K562 (cell line): ENCODE data around the gene VSIG10L2. TPM values are rescaled to one million over a fixed set of nuclear protein-coding genes. Genes with fewer than 3 reads are reported as not detected.
A peak's percentile ranks its signal among the peaks of the same experiment; 100 is the strongest.

Experiments
- ATAC-seq: fragments of 200-7000 bp; cut with Tn5 transposase; 3 replicates; pipeline ENCODE4 v1.9.1; 2020; ENCODE audit warnings: moderate library complexity
- BruUV-seq: library from RNA; stranded (reverse); fragments of 400-500 nt; replicated peaks from 2 replicates; lab custom pipeline; 2021; lab: Mats Ljungman, UMichigan
- CTCF ChIA-PET: fragments of 300-600 bp; formaldehyde crosslinking; extraction: SDS; loops from one replicate; lab custom pipeline; 2021; ENCODE audit warnings: low intra/inter-chr PET ratio; lab: Yijun Ruan, JAX
- POLR2A ChIA-PET: fragments of 300-600, 350-650 bp; sonication (Branson Sonifier 250); formaldehyde crosslinking; extraction: SDS; loops from one replicate; lab custom pipeline; 2021; ENCODE audit warnings: antibody characterized with exemption, inconsistent platforms; lab: Yijun Ruan, JAX
- DNase-seq, 4 experiments: peaks; one replicate each; pipeline versions ENCODE4 v3.0.0 to v3.0.0-alpha.2; 2011 to 2018; ENCODE audit warnings: low spot score in 3 of 4, mixed read lengths in 3 of 4; ENCODE audit errors: extremely low read depth in 1 of 4
- FAIRE-seq: peaks from 2 replicates; lab custom pipeline; 2011; peaks lifted over from hg19 to GRCh38; lab: Jason Lieb, UNC
- H2AFZ ChIP-seq: 2 replicates; pipeline ENCODE4 v1.6.0; 2011; ENCODE audit warnings: low read depth, low read length, control low read depth, inconsistent platforms
- H3K27ac ChIP-seq: fragments of 200-600 bp; 3 replicates; pipeline ENCODE4 v1.8.0; 2011; ENCODE audit warnings: low read depth, mild to moderate bottlenecking, control low read depth, inconsistent platforms, low read length, moderate library complexity, mixed read lengths; ENCODE audit errors: extremely low read depth
- H3K27me3 ChIP-seq, 2 experiments: fragments of 300-600 bp in 1 of 2; 2 replicates in 1 of 2; 3 replicates in 1 of 2; pipeline versions ENCODE4 v1.6.0 to v1.8.0; 2011; ENCODE audit warnings: inconsistent platforms in 2 of 2, low read length in 2 of 2, mild to moderate bottlenecking in 1 of 2, mixed read lengths in 1 of 2, moderate library complexity in 1 of 2; ENCODE audit not compliant: control insufficient read depth in 2 of 2, insufficient read depth in 2 of 2
- H3K36me3 ChIP-seq: fragments of 300-600 bp; 3 replicates; pipeline ENCODE4 v1.8.0; 2011; ENCODE audit warnings: mild to moderate bottlenecking, low read length, inconsistent platforms; ENCODE audit not compliant: control insufficient read depth, insufficient read depth
- H3K4me1 ChIP-seq, 2 experiments: fragments of 200-600 bp in 1 of 2; replicated peaks in 1 of 2; 2 replicates in 1 of 2; 3 replicates in 1 of 2; pipeline versions ENCODE4 v1.5.1 to v1.8.0; 2011; ENCODE audit warnings: inconsistent platforms in 2 of 2, low read length in 2 of 2, mild to moderate bottlenecking in 1 of 2, mixed read lengths in 1 of 2, moderate library complexity in 1 of 2; ENCODE audit not compliant: control insufficient read depth in 2 of 2, insufficient read depth in 2 of 2
- H3K4me2 ChIP-seq: 2 replicates; pipeline ENCODE4 v1.6.1; 2011; ENCODE audit warnings: low read length, control low read depth, inconsistent platforms, mixed read lengths; ENCODE audit not compliant: insufficient read depth
- H3K4me3 ChIP-seq: fragments of 200-600 bp; sonication (generic), shearing (Covaris generic); 2 replicates; pipeline ENCODE4 v1.5.1; 2016; ENCODE audit warnings: control low read depth, inconsistent platforms
- H3K79me2 ChIP-seq: fragments of 200-600 bp; 3 replicates; pipeline ENCODE4 v1.8.0; 2011; ENCODE audit warnings: low read length, inconsistent platforms; ENCODE audit not compliant: control insufficient read depth, insufficient read depth
- H3K9ac ChIP-seq, 2 experiments: 2 replicates each; pipeline versions ENCODE4 v1.6.0 to v1.6.1; 2011; ENCODE audit warnings: low read depth in 2 of 2, low read length in 2 of 2, control low read depth in 1 of 2, inconsistent platforms in 1 of 2, mild to moderate bottlenecking in 1 of 2, mixed read lengths in 1 of 2; ENCODE audit not compliant: insufficient read depth in 1 of 2
- H3K9me1 ChIP-seq: one replicate; pipeline ENCODE4 v1.6.0; 2011; ENCODE audit warnings: inconsistent platforms, mild to moderate bottlenecking, low read length, moderate library complexity; ENCODE audit not compliant: control insufficient read depth, insufficient read depth
- H3K9me3 ChIP-seq: replicated peaks from 2 replicates; pipeline ENCODE4 v1.5.1; 2011; ENCODE audit warnings: low read depth, low read length, inconsistent platforms; ENCODE audit not compliant: control insufficient read depth, insufficient read depth
- H4K20me1 ChIP-seq: replicated peaks from 2 replicates; pipeline ENCODE4 v1.6.1; 2011; ENCODE audit warnings: low read length, inconsistent platforms, mixed read lengths; ENCODE audit not compliant: control insufficient read depth, insufficient read depth
- ADNP ChIP-seq: fragments of 200-800 bp; sonication (Bioruptor generic); IDR thresholded peaks from 2 replicates; pipeline ENCODE4 v1.6.1; 2016; ENCODE audit warnings: missing genetic modification characterization, missing compliant biosample characterization
- ATF3 ChIP-seq, 2 experiments: fragments of 450-650 bp in 1 of 2; sonication (generic) in 1 of 2; formaldehyde crosslinking in 1 of 2; IDR thresholded peaks in 1 of 2; conservative IDR thresholded peaks in 1 of 2; 2 replicates each; pipeline versions ENCODE4 v1.6.1 to v1.8.1; 2016 to 2023; ENCODE audit warnings: mild to moderate bottlenecking in 2 of 2, moderate library complexity in 2 of 2, inconsistent platforms in 1 of 2, missing genetic modification reagents in 1 of 2
- CBX5 ChIP-seq: IDR thresholded peaks from 2 replicates; pipeline ENCODE4 v1.6.1; 2014; ENCODE audit warnings: low read depth, borderline replicate concordance
- ELF1 ChIP-seq: fragments of 200-800 bp; sonication (Bioruptor generic); IDR thresholded peaks from 2 replicates; pipeline ENCODE4 v1.6.1; 2016; ENCODE audit warnings: missing genetic modification characterization, missing compliant biosample characterization
- ILF3 ChIP-seq: fragments of 450-650 bp; IDR thresholded peaks from 2 replicates; pipeline ENCODE4 v1.6.1; 2018; ENCODE audit warnings: antibody characterized with exemption, mild to moderate bottlenecking, moderate library complexity, borderline replicate concordance
- NR1H2 ChIP-seq: sonication (generic); formaldehyde crosslinking; IDR thresholded peaks from 2 replicates; pipeline ENCODE4 v1.4.0; 2020; ENCODE audit warnings: mild to moderate bottlenecking, missing genetic modification reagents
- SIRT6 ChIP-seq: IDR thresholded peaks from one replicate; pipeline ENCODE4 v1.6.1; 2012; ENCODE audit warnings: low read depth, mild to moderate bottlenecking, control low read depth, inconsistent platforms, low read length, moderate library complexity
- TFAM ChIP-seq: fragments of 250-450 bp; sonication (Bioruptor Pico); conservative IDR thresholded peaks from 2 replicates; pipeline ENCODE4 v1.5.0; 2021; ENCODE audit warnings: mild to moderate bottlenecking, moderate library complexity
- ZKSCAN8 ChIP-seq: fragments of 200-800 bp; sonication (Bioruptor generic); IDR thresholded peaks from 2 replicates; pipeline ENCODE4 v1.6.1; 2016; ENCODE audit warnings: missing genetic modification characterization, missing compliant biosample characterization
- ZNF384 ChIP-seq: IDR thresholded peaks from 2 replicates; pipeline ENCODE4 v1.6.1; 2012; ENCODE audit warnings: low read depth, low read length, improper control_type of control experiment
- ZNF644 ChIP-seq: fragments of 200-800 bp; sonication (Bioruptor generic); IDR thresholded peaks from 2 replicates; pipeline ENCODE4 v1.6.1; 2016; ENCODE audit warnings: low read depth, missing genetic modification characterization, missing compliant biosample characterization
- WGBS: fragments of 100-300 bp; shearing (Covaris generic); methylation state at CpG from one replicate; pipeline ENCODE4 v1.1.6; 2016; ENCODE audit warnings: low coverage, mixed read lengths; ENCODE audit not compliant: insufficient coverage; ENCODE audit errors: missing lambda C conversion rate; 5-methylcytosine and 5-hydroxymethylcytosine counted together
- in situ Hi-C: fragments of 300-500 bp; cut with MboI; formaldehyde crosslinking; loops from 4 replicates; pipeline ENCODE4 v1.15.0; 2018; ENCODE audit warnings: inconsistent platforms, mixed read lengths
- intact Hi-C: fragments of 100-400 bp; cut with micrococcal nuclease; formaldehyde crosslinking; loops from 2 replicates; pipeline ENCODE4 v1.14.2; 2022
- polyA plus RNA-seq, 8 experiments: library from polyadenylated mRNA; depleted of rRNA in 4 of 8; stranded (reverse) in 5 of 8; unstranded in 3 of 8; fragments of >200 nt; fragmentation: Nextera tagmentation in 2 of 8; fragmentation: Illumina TruSeq in 1 of 8; extraction: Ambion mirVana in 2 of 8; extraction: Trizol in 1 of 8; gene quantifications; 2 replicates each; pipeline versions ENCODE4 v1.2.1 to v1.2.3, GENCODE V29; 2011 to 2014; ENCODE audit warnings: inconsistent platforms in 1 of 8, missing spikeins in 1 of 8
- total RNA-seq, 7 experiments: library from RNA; depleted of rRNA in 6 of 7; stranded (reverse); fragments of >200 nt in 6 of 7; fragmentation: Illumina TruSeq in 2 of 7; extraction: Trizol in 2 of 7; gene quantifications; 2 replicates each; pipeline versions ENCODE4 v1.2.1 to v1.2.3, GENCODE V29; 2011 to 2021; ENCODE audit warnings: low replicate concordance in 1 of 7
- TF ChIP-seq, protein P1 (sequence below): fragments of 450-650 bp; formaldehyde crosslinking; IDR thresholded peaks from 2 replicates; pipeline ENCODE4 v1.4.0; 2020; ENCODE audit warnings: mild to moderate bottlenecking, mixed read lengths
- TF ChIP-seq, protein P2 (sequence below): fragments of 450-650 bp; IDR thresholded peaks from 2 replicates; pipeline ENCODE4 v1.6.1; 2017; ENCODE audit warnings: antibody characterized with exemption
- TF ChIP-seq, protein P3 (sequence below): fragments of 200-800 bp; sonication (Bioruptor generic); IDR thresholded peaks from 2 replicates; pipeline ENCODE4 v1.6.1; 2017; ENCODE audit warnings: missing genetic modification characterization, missing compliant biosample characterization

VSIG10L2 gene
- total and polyA plus RNA-seq, 9 of the 15 experiments (the other 6 are each of a cell fraction or from before 2014, with no cell fraction given), result not detected

GRCh38 chr11:125902277-125902926 lies 43.4 kb upstream of the VSIG10L2 start:
- H4K20me1 ChIP-seq, result no peaks in the 10 kb centered on the region
- ChIA-PET POLR2A (interaction anchor here (0.6 to 1.8 kb wide), 12 partner anchors 9 to 309 kb away, joined by 3 to 10 read pairs (median 4); partner anchors contain the start of genes FAM118B, HYLS1 and RPUSD4), CTCF (no interaction called here)
- DNase-seq (peak in 3 of 4 experiments; percentile 17 to 37 (median 21)), ATAC-seq (peak; percentile 65), FAIRE-seq (no peak)
- H2AFZ ChIP-seq, result peak overlapping the region; percentile 93
- H3K27me3 ChIP-seq, result peaks cover 6 to 20% of the 10 kb centered on the region in 2 experiments; a peak in 4 of 5 replicates
- H3K4me1 ChIP-seq, result peaks cover 0 to 6% of the 10 kb centered on the region in 2 experiments; a peak in 2 of 5 replicates
- WGBS, result 1% methylated on average over 17 of the region's 20 CpGs
- H3K9me1 ChIP-seq, result no peaks in the 10 kb centered on the region
- H3K27ac ChIP-seq, result peak overlapping the region; percentile 73
- BruUV-seq, result TSS peak; percentile 81
- peak overlapping the region; percentile 89 for H3K4me2 ChIP-seq
- no peaks in the 10 kb centered on the region for H3K9me3 ChIP-seq
- in situ Hi-C loops (no loop called here), intact Hi-C loops (no loop called here)
- peak overlapping the region; percentile 85 to 93 for H3K9ac ChIP-seq
- peak overlapping the region; percentile 68 for H3K4me3 ChIP-seq
- H3K79me2 ChIP-seq, result peaks cover 41% of the 10 kb centered on the region
- peaks cover 34% of the 10 kb centered on the region for H3K36me3 ChIP-seq
- TF ChIP-seq ZNF644 (tag), result 0 out of 2 replicates have a peak, but pooled peaks have one; percentile 19
- no peak for TF ChIP-seq ILF3
- TF ChIP-seq ELF1 (tag), result peak; percentile 13; the same call in 1 of the 2 replicates
- TF ChIP-seq ZKSCAN8 (CRISPR knock-in tag), result no peak
- TF ChIP-seq, protein P1, sequence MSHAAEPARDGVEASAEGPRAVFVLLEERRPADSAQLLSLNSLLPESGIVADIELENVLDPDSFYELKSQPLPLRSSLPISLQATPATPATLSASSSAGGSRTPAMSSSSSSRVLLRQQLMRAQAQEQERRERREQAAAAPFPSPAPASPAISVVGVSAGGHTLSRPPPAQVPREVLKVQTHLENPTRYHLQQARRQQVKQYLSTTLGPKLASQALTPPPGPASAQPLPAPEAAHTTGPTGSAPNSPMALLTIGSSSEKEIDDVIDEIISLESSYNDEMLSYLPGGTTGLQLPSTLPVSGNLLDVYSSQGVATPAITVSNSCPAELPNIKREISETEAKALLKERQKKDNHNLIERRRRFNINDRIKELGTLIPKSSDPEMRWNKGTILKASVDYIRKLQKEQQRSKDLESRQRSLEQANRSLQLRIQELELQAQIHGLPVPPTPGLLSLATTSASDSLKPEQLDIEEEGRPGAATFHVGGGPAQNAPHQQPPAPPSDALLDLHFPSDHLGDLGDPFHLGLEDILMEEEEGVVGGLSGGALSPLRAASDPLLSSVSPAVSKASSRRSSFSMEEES, result no peak
- no peak for TF ChIP-seq ATF3 (IDR thresholded peaks at IDR 0.05)
- no peak for TF ChIP-seq ATF3 (CRISPR knock-in tag; conservative IDR thresholded peaks at IDR 0.05)
- TF ChIP-seq NR1H2, result no peak
- no peak for TF ChIP-seq SIRT6
- TF ChIP-seq CBX5, result no peak
- TF ChIP-seq, protein P2, sequence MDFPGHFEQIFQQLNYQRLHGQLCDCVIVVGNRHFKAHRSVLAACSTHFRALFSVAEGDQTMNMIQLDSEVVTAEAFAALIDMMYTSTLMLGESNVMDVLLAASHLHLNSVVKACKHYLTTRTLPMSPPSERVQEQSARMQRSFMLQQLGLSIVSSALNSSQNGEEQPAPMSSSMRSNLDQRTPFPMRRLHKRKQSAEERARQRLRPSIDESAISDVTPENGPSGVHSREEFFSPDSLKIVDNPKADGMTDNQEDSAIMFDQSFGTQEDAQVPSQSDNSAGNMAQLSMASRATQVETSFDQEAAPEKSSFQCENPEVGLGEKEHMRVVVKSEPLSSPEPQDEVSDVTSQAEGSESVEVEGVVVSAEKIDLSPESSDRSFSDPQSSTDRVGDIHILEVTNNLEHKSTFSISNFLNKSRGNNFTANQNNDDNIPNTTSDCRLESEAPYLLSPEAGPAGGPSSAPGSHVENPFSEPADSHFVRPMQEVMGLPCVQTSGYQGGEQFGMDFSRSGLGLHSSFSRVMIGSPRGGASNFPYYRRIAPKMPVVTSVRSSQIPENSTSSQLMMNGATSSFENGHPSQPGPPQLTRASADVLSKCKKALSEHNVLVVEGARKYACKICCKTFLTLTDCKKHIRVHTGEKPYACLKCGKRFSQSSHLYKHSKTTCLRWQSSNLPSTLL, result no peak
- TF ChIP-seq ZNF384, result peak; percentile 43; the same call in 1 of the 2 replicates
- TF ChIP-seq, protein P3, sequence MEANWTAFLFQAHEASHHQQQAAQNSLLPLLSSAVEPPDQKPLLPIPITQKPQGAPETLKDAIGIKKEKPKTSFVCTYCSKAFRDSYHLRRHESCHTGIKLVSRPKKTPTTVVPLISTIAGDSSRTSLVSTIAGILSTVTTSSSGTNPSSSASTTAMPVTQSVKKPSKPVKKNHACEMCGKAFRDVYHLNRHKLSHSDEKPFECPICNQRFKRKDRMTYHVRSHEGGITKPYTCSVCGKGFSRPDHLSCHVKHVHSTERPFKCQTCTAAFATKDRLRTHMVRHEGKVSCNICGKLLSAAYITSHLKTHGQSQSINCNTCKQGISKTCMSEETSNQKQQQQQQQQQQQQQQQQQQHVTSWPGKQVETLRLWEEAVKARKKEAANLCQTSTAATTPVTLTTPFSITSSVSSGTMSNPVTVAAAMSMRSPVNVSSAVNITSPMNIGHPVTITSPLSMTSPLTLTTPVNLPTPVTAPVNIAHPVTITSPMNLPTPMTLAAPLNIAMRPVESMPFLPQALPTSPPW (CRISPR knock-in tag), result peak; percentile 55; the same call in 1 of the 2 replicates
- no peak for TF ChIP-seq TFAM (CRISPR knock-in tag)
- no peak for TF ChIP-seq ADNP (tag)
